OCI-LY7 (cell line): ENCODE measurements around the gene TMPRSS9. TPM values are rescaled to one million over a fixed set of nuclear protein-coding genes. Genes with fewer than 3 reads are reported as not detected.

ENCODE experiments used
- BruUV-seq: library from RNA; stranded (reverse); fragments of 400-500 nt; replicated peaks from 2 replicates; lab custom pipeline; 2021; lab: Mats Ljungman, UMichigan
- CTCF ChIA-PET: fragments of 300-600 bp; sonication (Branson Sonifier 250); formaldehyde crosslinking; loops from one replicate; lab custom pipeline; 2022; ENCODE audit warnings: antibody characterized with exemption; ENCODE audit not compliant: unreplicated experiment; lab: Charles Lee
- POLR2A ChIA-PET: fragments of 300-600 bp; sonication (Branson Sonifier 250); formaldehyde crosslinking; loops from one replicate; lab custom pipeline; 2022; ENCODE audit warnings: antibody characterized with exemption; lab: Charles Lee
- DNase-seq: peaks from one replicate; pipeline ENCODE4 v3.0.0-alpha.2; 2015; ENCODE audit warnings: low spot score
- H2AFZ ChIP-seq: fragments of 200-600 bp; sonication (generic), shearing (Covaris generic); 2 replicates; pipeline ENCODE4 v1.6.1; 2014; ENCODE audit warnings: mild to moderate bottlenecking, antibody characterized with exemption, low read length, moderate library complexity
- H3K27ac ChIP-seq: fragments of 200-600 bp; sonication (generic); 2 replicates; pipeline ENCODE4 v1.5.1; 2014; ENCODE audit warnings: mixed run types, low read depth, mild to moderate bottlenecking, moderate library complexity, low read length, inconsistent platforms; ENCODE audit not compliant: poor library complexity, severe bottlenecking
- H3K36me3 ChIP-seq: fragments of 200-600 bp; sonication (generic); 2 replicates; pipeline ENCODE4 v1.6.1; 2014; ENCODE audit warnings: mild to moderate bottlenecking, antibody characterized with exemption, low read length, moderate library complexity, mixed read lengths; ENCODE audit not compliant: insufficient read depth
- H3K4me1 ChIP-seq: fragments of 200-600 bp; sonication (generic); 2 replicates; pipeline ENCODE4 v1.5.1; 2014; ENCODE audit warnings: mild to moderate bottlenecking, low read length; ENCODE audit not compliant: insufficient read depth, poor library complexity, severe bottlenecking
- H3K4me2 ChIP-seq: fragments of 200-600 bp; sonication (generic); 2 replicates; pipeline ENCODE4 v1.6.1; 2014; ENCODE audit warnings: mild to moderate bottlenecking, low read length
- H3K4me3 ChIP-seq: fragments of 200-600 bp; sonication (generic); 2 replicates; pipeline ENCODE4 v1.5.1; 2014; ENCODE audit warnings: mild to moderate bottlenecking, low read depth, low read length; ENCODE audit not compliant: poor library complexity, severe bottlenecking
- H3K79me2 ChIP-seq: fragments of 200-600 bp; sonication (generic); 2 replicates; pipeline ENCODE4 v1.6.1; 2016; ENCODE audit warnings: low read depth, mild to moderate bottlenecking, low read length, moderate library complexity, mixed read lengths; ENCODE audit not compliant: insufficient read depth
- H3K9me2 ChIP-seq: fragments of 200-600 bp; sonication (generic); 2 replicates; pipeline ENCODE4 v1.6.1; 2016; ENCODE audit warnings: mild to moderate bottlenecking, low read length, mixed read lengths; ENCODE audit not compliant: insufficient read depth
- H3K9me3 ChIP-seq: fragments of 200-600 bp; sonication (generic); 2 replicates; pipeline ENCODE4 v1.6.1; 2014; ENCODE audit warnings: mild to moderate bottlenecking, mixed run types, low read length, mixed read lengths
- H4K20me1 ChIP-seq: fragments of 200-600 bp; sonication (generic); 2 replicates; pipeline ENCODE4 v1.6.1; 2014; ENCODE audit warnings: mild to moderate bottlenecking, antibody characterized with exemption, low read length, moderate library complexity, mixed read lengths; ENCODE audit not compliant: insufficient read depth
- EZH2phosphoT487 ChIP-seq: fragments of 200-600 bp; sonication (generic); IDR thresholded peaks from 2 replicates; pipeline ENCODE4 v1.6.1; 2018; ENCODE audit warnings: low read depth, borderline replicate concordance, mild to moderate bottlenecking, mixed run types, antibody characterized with exemption, low read length, moderate library complexity, mixed read lengths
- intact Hi-C: fragments of 100-400 bp; cut with micrococcal nuclease; formaldehyde crosslinking; loops from one replicate; pipeline ENCODE4 v1.10.0; 2022; ENCODE audit not compliant: unreplicated experiment
- total RNA-seq, 2 experiments: library from RNA; depleted of rRNA in 1 of 2; stranded (reverse); fragments of >200 nt in 1 of 2; shearing (Covaris generic) in 1 of 2; gene quantifications; 2 replicates each; pipeline ENCODE4 v1.2.3, GENCODE V29; 2014 to 2022
- TF ChIP-seq, protein P1 (sequence below): fragments of 200-600 bp; sonication (generic); conservative IDR thresholded peaks from 2 replicates; pipeline ENCODE4 v1.5.1; 2014; ENCODE audit warnings: mild to moderate bottlenecking, antibody characterized with exemption, low read length, moderate library complexity, mixed read lengths

The TMPRSS9 gene
- total RNA-seq, 2 experiments from 2014 or later: 0.44 TPM; not detected in 1

DNA sequence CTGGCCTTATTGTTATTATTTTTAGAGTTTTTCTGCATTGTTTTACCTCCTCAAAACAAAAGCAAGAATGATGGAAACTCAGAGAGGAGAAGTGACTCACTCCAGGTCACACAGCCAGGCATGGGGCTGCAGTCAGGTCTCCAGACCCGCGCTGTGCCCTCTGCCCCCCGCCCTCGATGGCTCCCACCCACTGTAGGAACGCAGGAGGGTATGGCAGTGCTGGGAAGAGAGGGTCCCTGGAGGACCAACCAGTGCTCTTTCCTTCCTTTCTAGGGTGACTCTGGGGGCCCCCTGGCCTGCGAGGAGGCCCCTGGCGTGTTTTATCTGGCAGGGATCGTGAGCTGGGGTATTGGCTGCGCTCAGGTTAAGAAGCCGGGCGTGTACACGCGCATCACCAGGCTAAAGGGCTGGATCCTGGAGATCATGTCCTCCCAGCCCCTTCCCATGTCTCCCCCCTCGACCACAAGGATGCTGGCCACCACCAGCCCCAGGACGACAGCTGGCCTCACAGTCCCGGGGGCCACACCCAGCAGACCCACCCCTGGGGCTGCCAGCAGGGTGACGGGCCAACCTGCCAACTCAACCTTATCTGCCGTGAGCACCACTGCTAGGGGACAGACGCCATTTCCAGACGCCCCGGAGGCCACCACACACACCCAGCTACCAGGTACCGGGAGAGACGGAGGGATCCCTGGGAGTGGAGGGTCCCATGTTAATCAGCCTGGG is 61.7 kb downstream of the TMPRSS9 start:
- Histone ChIP-seq H3K4me1 (peaks cover 12% of the 10 kb centered on the region), H3K9me2 (no peaks in the 10 kb centered on the region), H3K9me3 (no peaks in the 10 kb centered on the region), H2AFZ (no peak overlapping the region), H3K79me2 (peaks cover 23% of the 10 kb centered on the region), H3K27ac (no peak overlapping the region), H3K36me3 (peaks cover 63% of the 10 kb centered on the region), H4K20me1 (0 out of 2 replicates have a peak, but pooled peaks cover 8% of the 10 kb centered on the region), H3K4me3 (no peak overlapping the region), H3K4me2 (no peak overlapping the region)
- TF ChIP-seq, protein P1, sequence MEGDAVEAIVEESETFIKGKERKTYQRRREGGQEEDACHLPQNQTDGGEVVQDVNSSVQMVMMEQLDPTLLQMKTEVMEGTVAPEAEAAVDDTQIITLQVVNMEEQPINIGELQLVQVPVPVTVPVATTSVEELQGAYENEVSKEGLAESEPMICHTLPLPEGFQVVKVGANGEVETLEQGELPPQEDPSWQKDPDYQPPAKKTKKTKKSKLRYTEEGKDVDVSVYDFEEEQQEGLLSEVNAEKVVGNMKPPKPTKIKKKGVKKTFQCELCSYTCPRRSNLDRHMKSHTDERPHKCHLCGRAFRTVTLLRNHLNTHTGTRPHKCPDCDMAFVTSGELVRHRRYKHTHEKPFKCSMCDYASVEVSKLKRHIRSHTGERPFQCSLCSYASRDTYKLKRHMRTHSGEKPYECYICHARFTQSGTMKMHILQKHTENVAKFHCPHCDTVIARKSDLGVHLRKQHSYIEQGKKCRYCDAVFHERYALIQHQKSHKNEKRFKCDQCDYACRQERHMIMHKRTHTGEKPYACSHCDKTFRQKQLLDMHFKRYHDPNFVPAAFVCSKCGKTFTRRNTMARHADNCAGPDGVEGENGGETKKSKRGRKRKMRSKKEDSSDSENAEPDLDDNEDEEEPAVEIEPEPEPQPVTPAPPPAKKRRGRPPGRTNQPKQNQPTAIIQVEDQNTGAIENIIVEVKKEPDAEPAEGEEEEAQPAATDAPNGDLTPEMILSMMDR: no peak
- TF ChIP-seq EZH2phosphoT487: no peak
- ChIA-PET POLR2A (no interaction called here), CTCF (no interaction called here)
- DNase-seq: no peak
- intact Hi-C loops: no loop called here
- BruUV-seq: no TSS peak

DNA sequence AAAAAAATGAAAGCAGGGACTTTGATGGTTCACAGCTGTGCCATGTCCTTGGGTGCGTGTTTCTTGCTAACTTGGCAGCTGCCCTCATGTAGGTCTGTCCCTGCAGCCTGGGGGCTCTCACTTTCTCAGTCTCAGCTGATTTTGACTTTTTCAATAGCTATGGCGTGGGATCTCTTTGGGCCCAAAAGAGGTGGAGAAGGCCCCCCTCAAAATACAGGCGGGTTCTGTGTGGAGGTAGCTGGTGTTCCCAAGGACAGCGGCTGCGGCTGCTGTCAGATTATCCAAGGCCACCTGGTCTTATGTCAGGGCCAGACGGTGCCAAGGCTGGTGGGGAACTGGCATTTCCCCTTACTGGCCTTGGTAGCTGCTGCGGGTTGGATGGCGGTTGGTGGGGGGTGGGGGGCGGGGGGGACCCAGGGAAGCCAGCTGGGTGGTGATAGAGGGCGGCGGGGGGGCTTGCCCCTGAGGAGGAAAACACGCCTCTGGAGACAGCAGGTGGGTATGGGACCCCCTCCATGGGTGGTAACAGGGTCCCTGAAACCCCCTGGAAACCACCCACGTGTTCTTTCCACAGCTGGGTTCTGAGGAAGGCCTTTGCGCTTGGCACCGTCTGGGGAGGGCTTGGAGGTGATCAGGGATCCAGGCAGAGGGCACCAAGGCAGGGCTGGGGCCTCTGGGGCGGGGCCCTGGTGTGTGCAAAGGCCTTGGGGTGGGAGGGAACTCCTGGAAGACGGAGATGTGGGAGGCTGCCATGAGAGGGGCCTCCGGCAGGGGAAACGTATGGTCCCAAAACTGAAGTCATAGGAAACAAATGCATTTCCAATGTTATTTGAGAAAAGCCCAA is 63.2 kb downstream of the TMPRSS9 start:
- BruUV-seq: no TSS peak
- Histone ChIP-seq H3K9me2 (no peaks in the 10 kb centered on the region), H3K9me3 (no peaks in the 10 kb centered on the region), H3K4me1 (peaks cover 17% of the 10 kb centered on the region), H3K79me2 (peaks cover 29% of the 10 kb centered on the region), H3K4me3 (no peak overlapping the region), H4K20me1 (0 out of 2 replicates have a peak, but pooled peaks cover 8% of the 10 kb centered on the region), H2AFZ (no peak overlapping the region), H3K4me2 (no peak overlapping the region), H3K27ac (no peak overlapping the region), H3K36me3 (peaks cover 54% of the 10 kb centered on the region)
- CTCF ChIA-PET: no interaction called here
- intact Hi-C loops: no loop called here
- DNase-seq: no peak
- TF ChIP-seq EZH2phosphoT487: no peak
- TF ChIP-seq, protein P1: no peak
- POLR2A ChIA-PET: interaction anchor here (1.0 kb wide), 1 partner anchor 31 kb away, joined by 4 read pairs; no protein-coding TSS in a partner anchor
